GM12878 (cell line): Measurements from ENCODE around the gene TPD52L2. TPM values are rescaled to one million over a fixed set of nuclear protein-coding genes. Genes with fewer than 3 reads are reported as not detected.
"Not testable (repeated sequence)": the region's sequence is repeated elsewhere in the genome, so short reads cannot be mapped to it uniquely, and the experiment has no call there.

Experiments used
- ATAC-seq: fragments of 200-7000 bp; cut with Tn5 transposase; 3 replicates; pipeline ENCODE4 v1.9.1; 2020; ENCODE audit warnings: mild to moderate bottlenecking, moderate library complexity
- BruUV-seq: library from RNA; stranded (reverse); fragments of 400-500 nt; replicated peaks from 2 replicates; lab custom pipeline; 2021; lab: Mats Ljungman, UMichigan
- CTCF ChIA-PET: fragments of 300-600 bp; sonication (Branson Sonifier 250); formaldehyde crosslinking; extraction: SDS; loops from one replicate; lab custom pipeline; 2021; ENCODE audit warnings: inconsistent platforms; lab: Yijun Ruan, JAX
- POLR2A ChIA-PET: fragments of 350-600 bp; formaldehyde crosslinking; extraction: SDS; loops from one replicate; lab custom pipeline; 2021; ENCODE audit warnings: inconsistent platforms; lab: Charles Lee
- RAD21 ChIA-PET: fragments of 300-600 bp; sonication (Branson Sonifier 250); formaldehyde crosslinking; loops from one replicate; lab custom pipeline; 2023; ENCODE audit warnings: antibody characterized with exemption; ENCODE audit not compliant: unreplicated experiment; lab: Charles Lee
- SMC1A ChIA-PET: fragments of 300-600 bp; sonication (Branson Sonifier 250); formaldehyde crosslinking; loops from one replicate; lab custom pipeline; 2023; ENCODE audit not compliant: unreplicated experiment, uncharacterized antibody; lab: Charles Lee
- DNase-seq: peaks from one replicate; pipeline ENCODE4 v3.0.0-alpha.2; 2011; ENCODE audit warnings: low read depth, low spot score
- FAIRE-seq: peaks from 3 replicates; lab custom pipeline; 2011; peaks lifted over from hg19 to GRCh38; lab: Jason Lieb, UNC
- H2AFZ ChIP-seq: 2 replicates; pipeline ENCODE4 v1.6.0; 2011; ENCODE audit warnings: low read depth, low read length, control low read depth; ENCODE audit not compliant: control insufficient read depth
- H3K27ac ChIP-seq: 2 replicates; pipeline ENCODE4 v1.5.1; 2011; ENCODE audit warnings: control low read depth; ENCODE audit not compliant: control insufficient read depth, insufficient read depth
- H3K27me3 ChIP-seq, 2 experiments: replicated peaks in 1 of 2; 2 replicates each; pipeline versions ENCODE4 v1.6.0 to v1.6.1; 2011; ENCODE audit warnings: low read length in 1 of 2; ENCODE audit not compliant: control insufficient read depth in 2 of 2, insufficient read depth in 2 of 2
- H3K36me3 ChIP-seq, 2 experiments: 2 replicates each; pipeline ENCODE4 v1.5.1; 2011; ENCODE audit warnings: low read length in 1 of 2; ENCODE audit not compliant: control insufficient read depth in 2 of 2, insufficient read depth in 2 of 2
- H3K4me1 ChIP-seq: 2 replicates; pipeline ENCODE4 v1.6.1; 2011; ENCODE audit warnings: mild to moderate bottlenecking, low read length, moderate library complexity, mixed read lengths; ENCODE audit not compliant: control insufficient read depth, insufficient read depth
- H3K4me2 ChIP-seq: 2 replicates; pipeline ENCODE4 v1.6.0; 2011; ENCODE audit warnings: control low read depth; ENCODE audit not compliant: control insufficient read depth, insufficient read depth
- H3K4me3 ChIP-seq: fragments of 200-600 bp; sonication (generic); 2 replicates; pipeline ENCODE4 v1.5.1; 2016
- H3K79me2 ChIP-seq: 2 replicates; pipeline ENCODE4 v1.6.0; 2011; ENCODE audit warnings: low read length; ENCODE audit not compliant: control insufficient read depth, insufficient read depth
- H3K9ac ChIP-seq: 2 replicates; pipeline ENCODE4 v1.8.0; 2011; ENCODE audit warnings: low read length, control low read depth, mixed read lengths; ENCODE audit not compliant: control insufficient read depth, insufficient read depth
- H3K9me3 ChIP-seq: replicated peaks from 3 replicates; pipeline ENCODE4 v1.5.1; 2011; ENCODE audit warnings: mild to moderate bottlenecking, low read length; ENCODE audit not compliant: control insufficient read depth, insufficient read depth
- H4K20me1 ChIP-seq: 2 replicates; pipeline ENCODE4 v1.6.0; 2011; ENCODE audit not compliant: control insufficient read depth, insufficient read depth
- CBX5 ChIP-seq: sonication (generic); IDR thresholded peaks from 2 replicates; pipeline ENCODE4 v1.6.1; 2016; ENCODE audit warnings: low read depth, moderate library complexity, mild to moderate bottlenecking, inconsistent platforms
- ZNF217 ChIP-seq: fragments of 450-650 bp; IDR thresholded peaks from 2 replicates; pipeline ENCODE4 v1.6.1; 2017; ENCODE audit warnings: antibody characterized with exemption, mild to moderate bottlenecking
- WGBS: methylation state at CpG from one replicate; pipeline ENCODE4 v1.1.6; 2016; ENCODE audit warnings: low lambda C conversion rate; ENCODE audit not compliant: insufficient replicate concordance, insufficient coverage; ENCODE audit errors: missing lambda C conversion rate; 5-methylcytosine and 5-hydroxymethylcytosine counted together
- in situ Hi-C: fragments of 300-500 bp; cut with MboI; formaldehyde crosslinking; loops from 9 replicates; pipeline ENCODE4 v1.14.3; 2018; ENCODE audit warnings: mixed read lengths
- intact Hi-C: fragments of 100-400 bp; cut with micrococcal nuclease; formaldehyde crosslinking; loops from one replicate; pipeline ENCODE4 v1.14.2; 2022; ENCODE audit not compliant: unreplicated experiment
- polyA plus RNA-seq, 11 experiments: library from polyadenylated mRNA; depleted of rRNA in 4 of 11; unstranded in 6 of 11; stranded (reverse) in 5 of 11; fragments of >200 nt; fragmentation: Nextera tagmentation in 4 of 11; fragmentation: Illumina TruSeq in 1 of 11; extraction: Ambion mirVana in 4 of 11; extraction: Trizol in 1 of 11; gene quantifications; 1 replicate in 1 of 11; 2 replicates in 10 of 11; pipeline versions ENCODE4 v1.2.1 to v1.2.3, GENCODE V29; 2011 to 2016; ENCODE audit warnings: inconsistent platforms in 2 of 11, missing spikeins in 2 of 11, low read depth in 1 of 11
- total RNA-seq, 4 experiments: library from RNA; depleted of rRNA in 3 of 4; stranded (reverse); fragments of >200 nt in 3 of 4; fragmentation: Illumina TruSeq in 1 of 4; extraction: Trizol in 1 of 4; gene quantifications; 2 replicates each; pipeline versions ENCODE4 v1.2.1 to v1.2.3, GENCODE V29; 2013 to 2021
- TF ChIP-seq, protein P1 (sequence below): IDR thresholded peaks from 2 replicates; pipeline ENCODE4 v1.6.1; 2012; ENCODE audit warnings: improper control_type of control experiment, low read depth, low read length; ENCODE audit not compliant: insufficient replicate concordance

The TPD52L2 gene
- total and polyA plus RNA-seq, 10 of the 15 experiments (the other 5 are each of a cell fraction or from before 2014, with no cell fraction given), result 1.6 to 71.0 (median 46.3) TPM

DNA sequence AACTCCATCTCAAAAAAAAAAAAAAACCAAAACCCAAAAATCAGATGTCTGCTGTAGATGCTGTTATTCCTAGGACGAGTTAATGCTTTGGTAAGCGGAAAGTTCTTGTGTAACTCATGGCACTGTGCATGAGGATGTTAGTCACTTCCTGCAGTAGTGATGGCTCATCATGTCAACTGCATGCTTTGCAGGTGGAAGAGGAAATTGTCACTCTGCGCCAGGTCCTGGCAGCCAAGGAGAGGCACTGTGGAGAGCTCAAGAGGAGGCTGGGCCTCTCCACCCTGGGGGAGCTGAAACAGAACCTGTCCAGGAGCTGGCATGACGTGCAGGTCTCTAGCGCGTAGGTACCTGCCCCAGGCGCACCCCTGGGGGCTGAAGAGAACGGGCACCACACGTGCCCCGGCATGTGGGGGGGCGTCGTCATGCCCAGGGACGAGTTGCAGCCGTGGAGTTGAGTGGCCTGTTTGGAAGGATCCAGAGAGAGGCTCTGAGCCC is 8.5 kb downstream of the TPD52L2 start (continued):
- TF ChIP-seq, protein P1, sequence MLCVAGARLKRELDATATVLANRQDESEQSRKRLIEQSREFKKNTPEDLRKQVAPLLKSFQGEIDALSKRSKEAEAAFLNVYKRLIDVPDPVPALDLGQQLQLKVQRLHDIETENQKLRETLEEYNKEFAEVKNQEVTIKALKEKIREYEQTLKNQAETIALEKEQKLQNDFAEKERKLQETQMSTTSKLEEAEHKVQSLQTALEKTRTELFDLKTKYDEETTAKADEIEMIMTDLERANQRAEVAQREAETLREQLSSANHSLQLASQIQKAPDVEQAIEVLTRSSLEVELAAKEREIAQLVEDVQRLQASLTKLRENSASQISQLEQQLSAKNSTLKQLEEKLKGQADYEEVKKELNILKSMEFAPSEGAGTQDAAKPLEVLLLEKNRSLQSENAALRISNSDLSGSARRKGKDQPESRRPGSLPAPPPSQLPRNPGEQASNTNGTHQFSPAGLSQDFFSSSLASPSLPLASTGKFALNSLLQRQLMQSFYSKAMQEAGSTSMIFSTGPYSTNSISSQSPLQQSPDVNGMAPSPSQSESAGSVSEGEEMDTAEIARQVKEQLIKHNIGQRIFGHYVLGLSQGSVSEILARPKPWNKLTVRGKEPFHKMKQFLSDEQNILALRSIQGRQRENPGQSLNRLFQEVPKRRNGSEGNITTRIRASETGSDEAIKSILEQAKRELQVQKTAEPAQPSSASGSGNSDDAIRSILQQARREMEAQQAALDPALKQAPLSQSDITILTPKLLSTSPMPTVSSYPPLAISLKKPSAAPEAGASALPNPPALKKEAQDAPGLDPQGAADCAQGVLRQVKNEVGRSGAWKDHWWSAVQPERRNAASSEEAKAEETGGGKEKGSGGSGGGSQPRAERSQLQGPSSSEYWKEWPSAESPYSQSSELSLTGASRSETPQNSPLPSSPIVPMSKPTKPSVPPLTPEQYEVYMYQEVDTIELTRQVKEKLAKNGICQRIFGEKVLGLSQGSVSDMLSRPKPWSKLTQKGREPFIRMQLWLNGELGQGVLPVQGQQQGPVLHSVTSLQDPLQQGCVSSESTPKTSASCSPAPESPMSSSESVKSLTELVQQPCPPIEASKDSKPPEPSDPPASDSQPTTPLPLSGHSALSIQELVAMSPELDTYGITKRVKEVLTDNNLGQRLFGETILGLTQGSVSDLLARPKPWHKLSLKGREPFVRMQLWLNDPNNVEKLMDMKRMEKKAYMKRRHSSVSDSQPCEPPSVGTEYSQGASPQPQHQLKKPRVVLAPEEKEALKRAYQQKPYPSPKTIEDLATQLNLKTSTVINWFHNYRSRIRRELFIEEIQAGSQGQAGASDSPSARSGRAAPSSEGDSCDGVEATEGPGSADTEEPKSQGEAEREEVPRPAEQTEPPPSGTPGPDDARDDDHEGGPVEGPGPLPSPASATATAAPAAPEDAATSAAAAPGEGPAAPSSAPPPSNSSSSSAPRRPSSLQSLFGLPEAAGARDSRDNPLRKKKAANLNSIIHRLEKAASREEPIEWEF, result no peak
- TF ChIP-seq CBX5, result no peak
- no peak for TF ChIP-seq ZNF217

DNA sequence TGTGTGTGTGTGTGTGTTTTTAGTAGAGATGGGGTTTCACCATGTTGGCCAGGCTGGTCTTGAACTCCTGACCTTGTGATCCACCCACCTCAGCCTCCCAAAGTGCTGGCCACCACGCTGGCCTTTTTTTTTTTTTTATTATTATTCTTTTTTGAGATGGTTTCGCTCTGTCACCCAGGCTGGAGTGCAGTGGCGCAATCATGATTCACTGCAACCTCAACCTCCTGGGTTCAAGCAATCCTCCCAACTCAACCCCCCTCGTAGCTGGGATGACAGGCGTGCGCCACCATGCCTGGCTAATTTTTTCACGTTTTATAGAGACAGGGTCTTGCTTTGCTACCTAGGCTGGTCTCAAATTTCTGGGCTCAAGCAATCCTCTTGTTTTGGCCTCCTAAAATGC is 9.2 kb downstream of the TPD52L2 start:
- POLR2A ChIA-PET, result not testable (repeated sequence)
- H3K36me3 ChIP-seq, result peaks cover 10 to 19% of the 10 kb centered on the region in 2 experiments

More for the DNA sequence above, 9.2 kb downstream of the TPD52L2 start:
- WGBS, result 87% methylated on average over 6 of the region's 7 CpGs
- RAD21 ChIA-PET, H3K79me2 ChIP-seq, H3K9ac ChIP-seq, H2AFZ ChIP-seq, ATAC-seq, H3K27me3 ChIP-seq, H3K27ac ChIP-seq, H3K4me1 ChIP-seq, DNase-seq, H3K4me2 ChIP-seq, SMC1A ChIA-PET, intact Hi-C loops, BruUV-seq, H3K9me3 ChIP-seq, H4K20me1 ChIP-seq, in situ Hi-C loops, FAIRE-seq, H3K4me3 ChIP-seq, CTCF ChIA-PET: not testable (repeated sequence)
